Hepatic stellate cell (primary cell): Measurements from ENCODE around the gene TIMM9.
"Not testable (repeated sequence)": the region's sequence is repeated elsewhere in the genome, so short reads cannot be mapped to it uniquely, and the experiment has no call there.

ENCODE experiments used
- DNase-seq: peaks from one replicate; pipeline ENCODE4 v3.0.0; 2011; ENCODE audit warnings: low spot score

TIMM9 gene, protein sequence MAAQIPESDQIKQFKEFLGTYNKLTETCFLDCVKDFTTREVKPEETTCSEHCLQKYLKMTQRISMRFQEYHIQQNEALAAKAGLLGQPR

DNA sequence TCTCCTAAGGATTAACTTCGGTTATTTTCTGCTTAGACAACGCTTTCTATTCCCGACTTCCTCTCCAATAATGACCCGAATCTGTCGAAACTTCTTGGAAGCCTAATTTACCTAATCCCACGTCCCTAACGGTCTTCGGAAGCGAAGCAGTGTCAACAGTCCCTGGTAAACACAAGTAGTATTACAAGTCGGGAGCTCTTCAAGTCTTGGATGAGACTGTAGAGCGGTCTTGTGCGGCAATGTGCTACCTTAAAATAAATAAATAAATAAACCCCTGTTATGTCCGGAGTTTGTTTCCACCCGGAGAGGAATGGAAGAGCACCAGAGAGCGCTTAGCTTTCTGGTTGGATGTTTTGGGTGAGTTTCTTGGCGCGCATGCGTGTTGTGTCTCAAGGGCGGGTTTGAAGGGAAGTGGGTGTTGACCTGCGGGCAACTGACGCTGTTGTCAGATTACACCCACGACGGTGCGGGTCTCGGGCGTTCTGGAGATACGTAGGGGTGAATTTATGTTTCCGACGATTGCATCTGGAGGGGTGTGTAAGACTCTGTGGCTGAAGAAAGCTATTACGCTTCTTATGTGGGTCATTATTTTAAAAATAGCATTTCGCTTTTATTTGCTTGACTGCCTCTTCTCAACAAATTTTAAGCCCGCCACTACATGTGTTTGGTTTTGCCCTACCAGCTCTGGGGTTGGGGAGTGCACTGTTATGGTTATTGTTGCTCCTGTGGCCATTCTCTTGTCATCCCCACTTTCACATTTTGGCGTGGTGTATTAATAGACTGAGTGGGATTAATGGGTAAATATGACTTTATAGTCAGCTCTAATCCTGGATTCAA, at the start of gene TIMM9, which contains the start of gene KIAA0586:
TIMM9 (minus strand) TSS at position 251 of the 837 bp plus-strand sequence. CDS start 15,586 bp downstream, outside the sequence.
KIAA0586 (plus strand) TSS at position 439 of the 837 bp plus-strand sequence. CDS start 546 bp downstream, outside the sequence.
- peak; percentile 86 for DNase-seq

DNA sequence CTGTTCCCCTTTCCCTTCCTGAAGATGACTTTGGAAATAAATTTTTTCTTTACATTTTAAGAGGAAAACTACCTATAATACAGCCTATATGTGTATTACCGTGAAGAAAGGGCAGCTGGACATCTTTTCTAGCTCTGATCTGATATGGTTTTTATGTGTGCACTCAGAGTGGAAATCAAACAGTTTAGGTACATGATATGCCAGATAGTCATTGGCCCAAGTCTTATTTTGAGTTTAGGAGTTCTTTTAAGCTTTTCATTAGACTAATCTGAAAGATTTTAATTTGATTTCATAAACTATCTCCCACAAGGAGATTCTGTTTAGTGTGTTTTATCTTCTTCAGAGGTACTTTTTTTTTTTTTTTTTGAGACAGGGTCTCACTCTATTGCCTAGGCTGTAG, 49.0 kb upstream of the TIMM9 start:
- DNase-seq: no peak

DNA sequence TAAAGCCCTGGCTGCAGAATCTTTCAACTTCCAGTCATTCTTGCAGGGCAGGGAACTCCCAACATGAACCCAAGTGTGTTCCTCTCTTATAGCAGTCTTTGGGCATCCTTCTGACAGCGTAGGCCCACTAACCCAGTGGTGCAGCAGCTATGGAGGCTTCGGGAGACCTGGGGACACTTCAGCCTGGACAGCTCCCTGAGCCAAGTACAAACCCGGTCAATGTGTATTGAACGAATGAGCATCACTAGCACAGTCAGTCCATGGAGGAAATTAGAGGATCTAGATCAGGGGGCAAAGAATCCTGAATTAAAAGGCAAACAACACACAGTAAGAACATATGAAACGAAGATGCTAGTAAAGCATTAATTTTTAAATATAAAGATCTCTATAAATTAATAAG, 42.0 kb upstream of the TIMM9 start:
- no peak for DNase-seq

DNA sequence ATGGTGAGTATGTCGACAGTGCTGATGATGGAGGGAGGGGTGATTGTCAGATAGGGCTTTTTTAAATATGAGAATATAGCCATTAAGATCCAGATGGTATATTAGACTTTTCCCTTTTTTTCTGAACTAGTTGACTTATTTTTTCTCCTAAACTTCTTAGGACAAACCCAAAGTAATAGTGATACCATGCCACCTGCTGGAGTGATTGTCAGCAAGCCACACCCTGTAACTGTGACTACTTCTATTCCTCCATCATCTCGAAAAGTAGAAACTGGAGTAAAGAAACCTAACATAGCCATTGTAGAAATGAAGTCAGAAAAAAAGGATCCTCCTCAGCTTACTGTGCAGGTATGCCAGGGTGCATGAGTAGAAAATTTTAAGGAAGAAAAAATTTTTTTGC, 40.2 kb upstream of the TIMM9 start:
- DNase-seq: no peak

DNA sequence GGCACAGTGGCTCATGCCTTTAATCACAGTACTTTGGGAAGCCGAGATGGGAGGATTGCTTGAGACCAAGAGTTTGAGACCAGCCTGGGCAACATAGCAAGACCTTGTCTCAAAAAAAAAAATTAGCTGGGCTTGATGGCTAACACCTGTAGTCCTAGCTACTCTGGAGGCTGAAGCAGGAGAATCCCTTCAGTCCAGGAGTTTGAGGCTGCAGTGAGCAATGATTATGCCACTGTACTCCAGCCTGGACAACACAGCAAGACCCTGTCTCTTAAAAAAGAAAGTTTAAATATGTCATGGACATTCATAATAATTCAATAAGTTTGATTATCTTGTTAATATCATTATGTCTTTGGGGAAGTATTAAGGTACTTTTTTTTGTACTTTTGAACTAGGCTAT, 39.1 kb upstream of the TIMM9 start:
- DNase-seq: no peak

DNA sequence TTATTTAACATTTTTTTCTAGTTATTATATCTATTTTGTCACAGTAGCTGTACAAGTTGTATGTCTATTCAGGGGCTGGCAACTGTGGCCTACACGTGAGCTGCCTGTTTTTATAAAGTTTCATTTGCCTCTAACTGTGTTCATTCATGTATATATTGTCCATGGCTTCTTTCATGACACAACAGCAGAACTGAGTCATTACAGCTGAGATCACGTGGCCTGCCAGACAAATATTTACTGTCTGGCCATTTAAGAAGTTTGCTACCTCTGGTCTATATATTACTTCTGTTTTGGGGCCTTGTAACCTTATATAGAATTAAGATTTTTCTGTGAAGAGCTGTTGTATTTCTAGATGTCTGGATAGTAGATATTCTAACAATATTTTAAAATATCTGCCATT, 38.1 kb upstream of the TIMM9 start:
- no peak for DNase-seq

DNA sequence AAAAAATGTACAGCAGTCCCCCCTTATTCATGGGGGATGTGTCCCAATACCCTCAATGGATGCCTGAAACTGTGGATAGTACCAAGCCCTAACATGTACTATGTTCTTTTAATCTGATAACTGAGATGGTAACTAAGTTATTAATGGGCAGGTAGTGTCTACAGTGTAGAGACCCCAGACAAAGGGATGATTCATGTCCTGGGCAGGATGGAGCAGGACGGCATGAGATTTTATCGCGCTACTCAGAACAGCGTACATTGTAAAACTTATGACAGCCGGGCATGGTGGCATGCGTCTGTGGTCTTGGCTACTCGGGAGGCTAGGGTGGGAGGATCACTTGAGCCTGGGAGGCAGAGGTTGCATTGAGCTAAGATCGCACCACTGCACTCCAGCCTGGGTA, 37.3 kb upstream of the TIMM9 start:
- no peak for DNase-seq

DNA sequence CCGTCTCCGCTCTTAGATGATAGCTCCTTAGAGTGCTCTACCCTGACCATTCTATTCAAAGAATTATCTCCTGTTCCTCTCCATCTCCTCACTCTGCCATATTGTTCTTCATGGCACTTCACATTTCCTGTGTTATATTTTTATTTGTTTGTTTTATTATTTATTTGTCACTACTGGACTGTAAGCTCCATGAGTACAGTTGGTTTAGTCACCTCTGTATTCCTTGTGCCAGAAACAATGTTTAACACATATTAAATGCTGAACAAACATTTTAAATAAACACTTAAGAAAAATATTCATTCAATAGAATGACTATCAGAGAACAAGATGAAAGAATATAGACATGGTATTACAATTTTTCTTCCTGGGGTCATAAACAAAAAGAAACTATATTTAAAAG, 35.8 kb upstream of the TIMM9 start:
- no peak for DNase-seq

DNA sequence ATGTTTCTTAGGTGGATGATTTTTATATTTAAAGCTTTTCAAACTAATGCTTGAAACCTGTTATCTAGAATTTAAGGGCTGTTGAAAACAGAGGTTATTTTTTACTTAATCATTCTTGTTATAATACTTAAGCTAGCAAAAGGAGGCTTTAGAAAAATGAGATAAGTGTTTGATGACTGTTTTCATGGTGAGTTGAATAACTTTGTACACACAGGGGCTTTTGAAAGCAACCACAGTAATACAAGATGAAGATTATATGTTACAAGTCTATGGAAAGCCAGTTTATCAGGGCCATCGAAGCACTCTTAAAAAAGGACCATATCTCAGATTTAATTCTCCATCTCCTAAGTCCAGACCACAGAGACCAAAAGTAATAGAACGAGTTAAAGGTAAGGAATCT, 33.4 kb upstream of the TIMM9 start:
- no peak for DNase-seq

DNA sequence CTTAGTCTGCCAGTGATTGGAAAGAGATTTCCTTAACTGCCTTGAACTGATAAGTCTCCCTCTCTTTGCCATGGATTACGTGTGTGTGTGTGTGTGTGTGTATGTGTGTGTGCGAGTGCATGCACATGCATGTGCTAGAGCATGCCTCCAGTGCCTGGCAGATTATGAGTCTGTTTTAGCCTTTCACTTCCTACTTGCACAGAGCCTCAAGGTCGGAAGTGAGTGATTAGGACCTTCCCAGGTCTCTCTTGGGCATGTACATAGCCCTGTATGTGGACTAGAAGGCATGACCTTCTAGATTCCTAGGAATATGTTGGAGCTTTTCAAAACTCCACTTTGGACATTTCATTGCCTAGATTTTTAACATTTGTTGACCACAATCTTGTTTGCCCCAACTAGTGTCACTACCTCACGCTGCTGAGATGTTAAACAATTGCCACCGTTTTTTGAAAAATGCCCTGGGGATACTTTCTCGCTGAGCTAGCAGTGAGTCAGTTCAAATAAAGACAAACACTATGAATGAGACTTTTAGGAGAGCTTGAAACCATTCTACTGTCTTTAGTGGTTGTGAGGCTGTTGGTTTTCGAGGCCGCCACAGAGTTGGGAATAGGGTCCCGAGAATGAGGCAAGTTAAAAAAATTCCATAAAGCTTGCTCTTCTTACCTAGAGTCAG, 28.4 kb upstream of the TIMM9 start:
- no peak for DNase-seq

DNA sequence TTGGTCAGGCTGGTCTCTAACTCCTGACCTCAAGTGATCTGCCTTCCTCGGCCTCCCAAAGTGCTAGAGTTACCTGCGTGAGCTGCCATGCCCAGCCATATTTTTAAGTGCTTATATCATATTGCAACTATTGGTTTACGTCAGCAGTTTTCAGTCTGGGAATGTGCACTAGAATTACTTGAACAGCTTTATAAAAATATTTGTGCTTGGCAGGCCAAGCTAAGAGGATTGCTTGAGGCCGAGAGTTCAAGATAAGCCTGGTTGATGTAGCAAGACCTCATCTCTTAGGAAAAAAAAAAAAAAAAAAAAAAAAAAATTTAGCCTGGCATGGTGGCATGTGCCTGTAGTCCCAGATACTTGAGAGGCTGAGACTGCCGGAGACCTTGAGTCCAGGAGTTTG, 17.3 kb upstream of the TIMM9 start:
- DNase-seq: no peak

DNA sequence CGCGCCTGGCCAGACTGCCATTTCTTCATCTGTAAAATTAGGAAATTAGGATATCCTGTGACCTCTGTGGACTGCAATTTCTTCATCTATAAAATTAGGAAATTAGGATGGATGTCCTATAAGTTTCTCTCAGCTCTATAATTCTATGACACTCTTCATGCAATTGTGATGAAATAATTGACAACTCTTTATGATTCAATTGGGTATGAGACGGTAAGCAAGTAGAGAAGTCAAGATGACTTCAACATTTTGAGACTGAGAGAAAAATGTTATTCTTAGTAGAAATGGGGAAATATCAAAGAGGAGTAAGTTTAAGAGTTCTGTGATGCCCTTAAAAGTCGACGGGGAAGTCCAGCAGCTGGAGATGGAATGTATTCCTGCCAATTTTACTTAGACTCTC, 12.1 kb upstream of the TIMM9 start:
- DNase-seq: no peak

DNA sequence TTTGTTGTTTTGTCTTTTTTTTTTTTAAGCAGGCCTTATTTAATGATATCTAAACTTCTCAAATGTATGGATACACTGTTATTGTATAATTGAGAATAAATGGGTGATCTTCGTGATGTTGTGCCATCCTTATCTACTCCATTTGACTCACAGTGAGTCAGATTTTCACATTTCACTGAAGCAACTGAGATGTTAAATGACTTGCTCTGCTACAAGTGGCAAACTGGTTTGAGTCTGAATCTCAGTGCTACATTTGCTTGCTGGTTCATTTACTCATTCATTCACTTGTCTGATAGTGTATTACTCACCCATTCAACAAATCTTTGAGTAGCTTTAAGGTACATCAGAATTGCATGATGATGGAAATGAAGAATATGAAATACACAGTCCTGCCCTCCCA, 2.8 kb upstream of the TIMM9 start:
- DNase-seq: peak; percentile 12

DNA sequence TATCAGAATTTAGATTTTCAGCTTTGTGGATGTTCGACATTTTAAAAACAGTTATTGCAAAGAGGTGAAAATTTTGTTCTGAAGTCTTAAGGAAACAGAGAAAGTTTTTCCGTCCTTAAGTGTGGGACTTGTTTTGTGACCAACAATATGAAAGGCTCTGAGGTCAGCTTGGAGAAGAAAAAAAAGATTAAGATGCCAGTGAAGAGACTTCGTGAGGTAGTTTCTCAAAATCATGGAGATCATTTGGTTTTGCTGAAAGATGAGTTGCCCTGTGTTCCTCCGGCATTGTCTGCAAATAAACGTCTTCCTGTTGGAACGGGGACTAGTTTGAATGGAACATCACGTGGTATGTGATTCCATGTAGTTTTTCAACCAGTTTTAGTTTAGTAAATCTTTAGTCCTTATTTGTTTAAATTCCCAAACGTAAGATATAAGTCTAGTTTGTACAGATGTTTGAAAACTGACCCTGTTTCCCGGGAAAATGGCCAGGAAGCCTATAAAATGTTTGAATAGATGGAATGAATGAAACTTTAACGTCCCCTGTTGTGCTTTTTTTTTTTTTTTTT, 870 bp upstream of the TIMM9 start:
- DNase-seq: peak; percentile 25

DNA sequence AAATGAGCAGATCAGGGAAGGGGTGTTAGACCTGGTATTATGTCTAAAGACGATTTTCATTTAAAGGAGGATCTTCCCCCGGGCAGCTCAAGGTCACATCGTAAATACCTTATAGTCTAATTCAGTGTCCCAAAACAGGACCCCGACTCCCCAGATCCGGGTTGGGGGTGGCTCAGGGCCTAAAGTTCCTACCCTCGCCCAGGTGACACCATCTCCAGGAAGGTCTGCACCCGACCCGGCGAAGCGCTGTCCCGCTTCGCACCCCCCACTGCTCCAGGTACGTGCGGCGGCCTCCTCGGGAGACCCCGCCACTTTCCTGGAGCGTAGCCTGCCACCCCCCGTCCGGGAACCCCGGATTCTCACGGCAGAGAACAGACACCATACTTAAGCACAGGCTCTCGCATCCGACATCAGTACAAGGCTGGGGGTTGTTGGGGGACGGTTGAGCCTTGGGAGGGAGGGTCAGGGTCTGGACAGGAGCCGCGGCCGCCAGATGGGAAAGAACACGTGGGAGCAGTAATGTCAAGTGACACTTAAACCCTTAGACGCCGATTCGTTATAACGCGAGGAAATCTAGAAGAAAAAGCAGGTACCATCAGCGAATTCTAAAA, 556 bp downstream of the TIMM9 start:
- peak; percentile 36 for DNase-seq

DNA sequence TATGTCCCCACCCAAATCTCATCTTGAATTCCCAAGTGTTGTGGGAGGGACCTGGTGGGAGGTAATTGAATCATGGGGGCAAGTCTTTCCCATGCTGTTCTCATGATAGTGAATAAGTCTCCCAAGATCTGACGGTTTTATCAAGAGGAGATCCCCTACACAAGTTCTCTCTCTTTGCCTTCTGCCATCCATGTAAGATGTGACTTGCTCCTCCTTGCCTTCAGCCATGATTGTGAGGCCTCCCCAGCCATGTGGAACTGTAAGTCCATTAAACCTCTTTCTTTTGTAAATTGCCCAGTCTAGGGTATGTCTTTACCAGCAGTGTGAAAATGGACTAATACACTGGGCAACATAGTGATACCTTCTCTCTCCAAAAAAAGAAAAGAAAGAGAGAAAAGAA, 10.4 kb downstream of the TIMM9 start:
- DNase-seq: not testable (repeated sequence)

DNA sequence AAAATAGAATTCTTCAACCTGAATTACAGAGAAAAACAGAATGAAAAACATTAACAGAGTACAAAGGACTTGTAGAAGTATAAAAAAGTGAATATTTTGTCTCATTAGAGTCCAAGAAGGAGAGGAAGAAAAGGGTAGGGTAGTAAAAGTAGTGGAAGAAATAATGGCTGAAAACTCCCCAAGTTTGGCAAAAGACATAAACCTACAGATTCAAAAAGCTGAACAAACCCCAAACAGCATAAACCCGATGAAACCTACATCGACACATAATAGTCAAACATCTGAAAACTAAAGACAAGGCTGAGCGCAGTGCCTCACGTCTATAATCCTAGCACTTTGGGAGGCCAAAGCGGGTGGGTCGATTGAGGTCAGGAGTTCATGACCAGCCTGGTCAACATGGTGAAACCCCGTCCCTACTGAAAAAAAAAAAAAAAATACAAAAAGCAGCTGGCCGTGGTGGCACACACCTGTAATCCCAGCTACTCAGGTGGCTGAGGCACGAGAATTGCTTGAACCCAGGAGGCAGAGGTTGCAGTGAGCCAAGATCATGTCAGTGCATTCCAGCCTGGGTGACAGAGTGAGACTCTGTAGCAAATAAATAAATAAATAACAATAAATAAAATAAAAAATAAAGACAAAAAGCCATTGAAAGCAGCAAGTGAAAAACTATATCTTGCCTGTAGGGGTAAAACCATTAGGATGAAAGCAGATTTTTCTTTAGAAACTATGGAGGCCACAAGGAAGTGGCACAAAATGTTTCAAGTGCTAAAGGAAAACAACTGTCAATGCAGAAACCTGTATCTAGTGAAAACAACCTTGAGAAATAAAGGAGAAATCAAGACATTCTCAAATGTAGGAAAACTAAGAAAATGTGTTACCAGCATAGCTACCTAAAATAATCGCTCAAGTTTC, 11.4 kb downstream of the TIMM9 start:
- no peak for DNase-seq

DNA sequence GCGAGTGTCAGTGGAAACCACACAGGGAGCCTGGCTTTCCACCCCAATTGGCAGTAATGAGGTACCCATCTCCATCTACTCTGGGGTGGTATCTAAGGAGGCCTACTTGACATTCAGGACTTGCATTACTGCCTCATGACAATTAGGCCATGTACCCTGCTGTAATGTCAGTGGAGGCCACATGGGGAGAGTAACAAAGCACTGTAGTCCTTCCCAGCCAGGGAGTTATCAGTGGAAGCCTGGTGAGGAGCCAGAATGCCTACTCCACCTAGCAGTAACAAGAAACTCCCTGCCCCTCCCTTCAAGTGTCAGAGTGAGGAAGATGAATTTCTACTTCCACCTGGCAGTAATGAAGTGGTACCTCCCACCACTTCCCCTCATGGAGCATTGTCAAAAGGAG, 12.5 kb downstream of the TIMM9 start:
- no peak for DNase-seq

DNA sequence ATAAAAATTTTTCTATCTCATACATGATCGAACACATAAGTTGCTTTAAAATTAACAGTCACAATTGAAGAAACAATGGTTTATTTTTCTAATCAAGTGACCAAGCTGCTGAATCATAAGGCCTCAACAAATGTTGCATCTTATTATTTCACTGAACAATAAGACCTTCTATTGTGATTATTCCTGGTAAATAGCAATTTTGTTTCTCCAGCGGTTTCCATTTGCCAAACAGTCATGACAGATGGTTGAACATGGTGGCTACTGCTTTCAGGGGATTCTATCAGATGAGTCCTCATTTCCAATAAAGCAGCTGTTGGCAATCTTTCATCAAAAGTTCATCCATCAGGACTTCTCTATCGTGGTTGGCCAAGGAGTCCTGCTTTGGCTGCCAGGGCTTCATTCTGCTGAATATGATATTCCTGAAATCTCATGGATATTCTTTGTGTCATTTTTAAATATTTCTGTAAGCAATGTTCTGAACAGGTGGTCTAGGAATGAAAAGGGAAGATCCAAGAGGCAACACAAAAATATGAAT, 18.6 kb downstream of the TIMM9 start:
- DNase-seq: no peak

DNA sequence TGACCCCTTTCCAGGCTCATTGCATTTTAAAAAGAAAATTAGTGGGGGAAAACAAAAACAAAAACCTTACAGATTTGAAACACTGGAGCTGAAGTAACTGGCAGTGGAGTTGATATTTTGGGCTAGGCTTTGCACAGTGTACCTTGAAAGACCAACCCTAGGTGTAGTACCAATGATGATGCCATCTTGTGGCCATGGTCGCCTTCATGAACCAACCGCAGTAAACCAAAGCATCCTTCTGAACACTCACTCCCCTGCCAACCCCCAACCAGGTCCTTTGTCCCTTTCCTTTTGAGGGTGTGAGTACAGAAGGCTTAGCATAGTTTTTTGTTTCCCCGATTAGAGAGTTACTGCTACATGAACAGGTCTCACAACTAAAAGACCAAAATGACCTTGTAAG, 25.7 kb downstream of the TIMM9 start:
- DNase-seq: no peak

DNA sequence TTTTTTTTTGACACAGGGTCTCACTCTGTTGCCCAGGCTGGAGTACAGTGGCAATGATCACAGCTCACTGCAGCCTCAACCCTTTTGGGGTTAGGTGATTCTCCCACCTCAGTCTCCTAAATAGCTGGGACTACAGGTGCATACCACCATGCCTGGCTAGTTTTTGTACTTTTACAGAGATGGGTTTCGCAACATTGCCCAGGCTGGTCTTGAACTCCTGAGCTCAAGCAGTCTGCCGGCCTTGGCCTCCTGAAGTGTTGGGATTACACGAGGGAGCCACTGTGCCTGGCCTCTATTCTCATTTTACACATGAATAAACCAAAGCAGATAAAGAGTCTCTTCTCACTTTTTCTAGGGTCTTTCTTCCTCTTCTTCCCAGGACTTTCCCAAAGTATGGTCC, 28.4 kb downstream of the TIMM9 start:
- no peak for DNase-seq
